ENCODE results near the gene LILRA2.
"Not testable (repeated sequence)": the region's sequence is repeated elsewhere in the genome, so short reads cannot be mapped to it uniquely, and the experiment has no call there.

- not testable (repeated sequence) for TF ChIP-seq CTCF, POLR2A (IDR thresholded peaks at IDR 0.05)
Observed at GRCh38 chr19:54631489-54632337, 58.1 kb downstream of the LILRA2 start.
